Ascending aorta (tissue), 2 donors: ENCODE data around the gene UST. TPM values are rescaled to one million over a fixed set of nuclear protein-coding genes. Genes with fewer than 3 reads are reported as not detected.
"Not testable (repeated sequence)": the region's sequence is repeated elsewhere in the genome, so short reads cannot be mapped to it uniquely, and the experiment has no call there.

ENCODE experiments used
- DNase-seq, 2 donors: peaks; one replicate each; pipeline ENCODE4 v3.0.0-alpha.2; 2019; ENCODE audit warnings: low spot score in 2 of 2
- H3K27ac ChIP-seq, 2 donors: fragments of 200-600 bp; sonication (generic); one replicate each; pipeline ENCODE4 v1.5.1; 2016 to 2017; ENCODE audit warnings: mild to moderate bottlenecking in 1 of 2
- H3K27me3 ChIP-seq: fragments of 200-600 bp; sonication (generic); one replicate; pipeline ENCODE4 v1.5.1; 2017
- H3K36me3 ChIP-seq, 2 donors: fragments of 200-600 bp; sonication (generic); one replicate each; pipeline ENCODE4 v1.5.1; 2016
- H3K4me1 ChIP-seq, 2 donors: fragments of 200-600 bp; sonication (generic); one replicate each; pipeline ENCODE4 v1.5.1; 2016 to 2017; ENCODE audit warnings: mild to moderate bottlenecking in 1 of 2
- H3K4me3 ChIP-seq, 2 donors: fragments of 200-600 bp; sonication (generic); one replicate each; pipeline ENCODE4 v1.5.1; 2016 to 2017; ENCODE audit warnings: mild to moderate bottlenecking in 1 of 2
- H3K9me3 ChIP-seq, 2 donors: fragments of 200-600 bp; sonication (generic); one replicate each; pipeline ENCODE4 v1.5.1; 2016
- intact Hi-C: fragments of 100-400 bp; cut with DNase I; formaldehyde crosslinking; loops from one replicate; pipeline ENCODE4 v1.15.1; 2023
- total RNA-seq: library from RNA; depleted of rRNA; stranded (reverse); fragments of >200 nt; gene quantifications from one replicate; pipeline ENCODE4 v1.1.0, GENCODE V29; 2016
- TF ChIP-seq, protein P1 (sequence below), 3 experiments: fragments of 200-600 bp in 2 of 3; fragments of 450-650 bp in 1 of 3; sonication (generic) in 2 of 3; IDR thresholded peaks; one replicate each; pipeline ENCODE4 v1.5.1; 2016 to 2019; ENCODE audit warnings: antibody characterized with exemption in 3 of 3, mild to moderate bottlenecking in 1 of 3, moderate library complexity in 1 of 3

Gene UST
- total RNA-seq, 1 donor from 2014 or later, result 27.0 TPM

DNA sequence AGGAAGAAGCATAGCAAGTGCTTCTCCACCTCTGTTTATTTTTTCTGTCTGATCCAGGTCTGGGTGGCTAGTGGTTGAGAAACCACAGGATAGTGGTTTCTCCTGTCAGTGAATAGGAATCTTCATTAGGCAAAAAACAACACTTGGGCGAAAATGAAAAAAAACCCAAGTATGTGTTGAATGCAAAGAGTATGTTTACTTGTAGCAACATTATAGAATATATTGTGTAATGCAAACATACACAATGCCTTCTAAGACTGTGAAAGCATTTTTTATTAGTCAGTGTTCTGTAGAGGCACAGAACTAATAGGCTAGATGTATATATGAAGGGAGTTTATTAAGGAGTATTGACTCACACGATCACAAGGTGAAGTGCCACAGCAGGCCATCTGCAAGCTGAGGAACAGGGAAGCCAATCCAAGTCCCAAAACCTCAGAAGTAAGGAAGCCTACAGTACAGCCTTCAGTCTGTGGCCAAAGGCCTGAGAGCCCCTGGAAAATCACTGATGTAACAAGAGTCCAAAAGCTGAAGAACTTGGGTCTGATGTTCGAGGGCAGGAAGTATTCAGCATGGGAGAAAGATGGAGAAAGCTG is 111.1 kb downstream of the UST start:
- H3K27ac ChIP-seq, result no peak overlapping the region
- no peaks in the 10 kb centered on the region for H3K36me3 ChIP-seq
- no peak for DNase-seq
- H3K27me3 ChIP-seq, result no peaks in the 10 kb centered on the region
- peaks cover 0 to 8% of the 10 kb centered on the region in 2 donors for H3K4me1 ChIP-seq
- H3K9me3 ChIP-seq, result no peaks in the 10 kb centered on the region
- intact Hi-C loops, result no loop called here
- no peak overlapping the region for H3K4me3 ChIP-seq
- TF ChIP-seq, protein P1, sequence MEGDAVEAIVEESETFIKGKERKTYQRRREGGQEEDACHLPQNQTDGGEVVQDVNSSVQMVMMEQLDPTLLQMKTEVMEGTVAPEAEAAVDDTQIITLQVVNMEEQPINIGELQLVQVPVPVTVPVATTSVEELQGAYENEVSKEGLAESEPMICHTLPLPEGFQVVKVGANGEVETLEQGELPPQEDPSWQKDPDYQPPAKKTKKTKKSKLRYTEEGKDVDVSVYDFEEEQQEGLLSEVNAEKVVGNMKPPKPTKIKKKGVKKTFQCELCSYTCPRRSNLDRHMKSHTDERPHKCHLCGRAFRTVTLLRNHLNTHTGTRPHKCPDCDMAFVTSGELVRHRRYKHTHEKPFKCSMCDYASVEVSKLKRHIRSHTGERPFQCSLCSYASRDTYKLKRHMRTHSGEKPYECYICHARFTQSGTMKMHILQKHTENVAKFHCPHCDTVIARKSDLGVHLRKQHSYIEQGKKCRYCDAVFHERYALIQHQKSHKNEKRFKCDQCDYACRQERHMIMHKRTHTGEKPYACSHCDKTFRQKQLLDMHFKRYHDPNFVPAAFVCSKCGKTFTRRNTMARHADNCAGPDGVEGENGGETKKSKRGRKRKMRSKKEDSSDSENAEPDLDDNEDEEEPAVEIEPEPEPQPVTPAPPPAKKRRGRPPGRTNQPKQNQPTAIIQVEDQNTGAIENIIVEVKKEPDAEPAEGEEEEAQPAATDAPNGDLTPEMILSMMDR (IDR thresholded peaks at IDR 0.05), result no peak

DNA sequence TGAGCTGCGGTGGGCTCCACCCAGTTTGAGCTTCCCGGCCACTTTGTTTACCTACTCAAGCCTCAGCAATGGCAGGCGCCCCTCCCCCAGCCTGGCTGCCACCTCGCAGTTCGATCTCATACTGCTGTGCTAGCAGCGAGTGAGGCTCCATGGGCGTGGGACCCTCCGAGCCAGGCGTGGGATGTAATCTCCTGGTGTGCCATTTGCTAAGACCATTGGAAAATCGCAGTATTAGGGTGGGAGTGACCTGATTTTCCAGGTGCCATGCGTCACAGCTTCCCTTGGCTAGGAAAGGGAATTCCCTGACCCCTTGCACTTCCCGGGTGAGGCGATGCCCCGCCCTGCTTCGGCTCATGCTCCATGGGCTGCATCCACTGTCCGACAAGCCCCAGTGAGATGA is 117.3 kb downstream of the UST start:
- H3K36me3 ChIP-seq, H3K9me3 ChIP-seq, DNase-seq, H3K4me1 ChIP-seq, H3K27ac ChIP-seq, intact Hi-C loops, H3K27me3 ChIP-seq, H3K4me3 ChIP-seq: not testable (repeated sequence)

DNA sequence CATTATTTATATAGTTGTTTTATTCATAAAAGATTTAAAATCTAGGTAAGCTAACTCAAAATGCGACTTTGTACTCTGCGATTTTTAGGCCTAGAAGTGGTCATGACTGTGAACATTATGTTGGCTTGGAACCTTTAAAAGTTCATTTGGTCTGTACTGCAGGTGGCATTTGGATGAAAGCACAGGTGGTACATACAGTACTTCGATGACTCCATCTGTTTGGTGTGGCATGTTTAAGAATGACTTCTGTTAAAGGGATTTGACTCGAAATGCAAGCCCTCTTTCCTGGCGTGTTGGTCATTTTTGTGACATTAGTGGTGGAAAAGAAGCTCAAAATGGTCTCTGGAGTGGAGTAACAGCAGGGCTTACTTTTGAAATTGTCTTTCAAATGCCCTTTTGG is 118.1 kb downstream of the UST start:
- DNase-seq, result no peak
- Histone ChIP-seq H3K4me1 (peaks cover 0 to 11% of the 10 kb centered on the region in 2 donors), H3K4me3 (no peak overlapping the region), H3K9me3 (no peaks in the 10 kb centered on the region), H3K27me3 (no peaks in the 10 kb centered on the region), H3K36me3 (no peaks in the 10 kb centered on the region), H3K27ac (no peak overlapping the region)
- TF ChIP-seq, protein P1 (IDR thresholded peaks at IDR 0.05), result no peak
- intact Hi-C loops, result no loop called here

DNA sequence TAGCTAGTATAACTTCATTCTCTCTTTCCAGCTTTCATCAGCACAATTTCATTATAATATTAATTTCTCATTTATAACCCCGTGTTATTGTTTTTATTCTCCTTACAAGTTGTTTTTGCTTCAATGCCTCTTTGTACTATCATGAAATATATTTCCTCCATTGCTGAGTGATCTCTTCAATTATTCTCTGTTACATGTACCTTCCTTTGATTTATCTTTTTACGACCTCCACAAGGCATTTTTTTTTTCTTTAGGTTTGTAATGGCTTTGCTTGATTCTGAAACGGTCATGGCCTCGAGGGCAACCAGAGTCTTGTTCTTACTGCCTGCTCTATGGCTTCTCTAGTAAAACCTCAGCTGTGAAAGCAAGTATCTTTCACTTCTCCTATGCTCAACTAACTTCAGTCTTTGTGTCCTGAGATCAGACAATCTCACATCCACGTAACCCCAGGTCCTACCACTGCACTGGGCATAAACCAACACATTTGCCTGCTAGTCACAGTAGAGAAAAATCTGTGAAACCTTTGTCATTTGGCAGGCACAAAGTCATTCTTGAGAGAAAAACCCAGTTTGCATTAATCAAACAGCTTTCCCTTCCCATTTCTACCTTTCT is 119.9 kb downstream of the UST start:
- H3K36me3 ChIP-seq, result no peaks in the 10 kb centered on the region
- peaks cover 0 to 11% of the 10 kb centered on the region in 2 donors for H3K4me1 ChIP-seq
- no peaks in the 10 kb centered on the region for H3K27me3 ChIP-seq
- intact Hi-C loops, result no loop called here
- TF ChIP-seq, protein P1 (IDR thresholded peaks at IDR 0.05), result no peak
- DNase-seq, result no peak
- no peak overlapping the region for H3K4me3 ChIP-seq
- no peaks in the 10 kb centered on the region for H3K9me3 ChIP-seq
- H3K27ac ChIP-seq, result no peak overlapping the region

DNA sequence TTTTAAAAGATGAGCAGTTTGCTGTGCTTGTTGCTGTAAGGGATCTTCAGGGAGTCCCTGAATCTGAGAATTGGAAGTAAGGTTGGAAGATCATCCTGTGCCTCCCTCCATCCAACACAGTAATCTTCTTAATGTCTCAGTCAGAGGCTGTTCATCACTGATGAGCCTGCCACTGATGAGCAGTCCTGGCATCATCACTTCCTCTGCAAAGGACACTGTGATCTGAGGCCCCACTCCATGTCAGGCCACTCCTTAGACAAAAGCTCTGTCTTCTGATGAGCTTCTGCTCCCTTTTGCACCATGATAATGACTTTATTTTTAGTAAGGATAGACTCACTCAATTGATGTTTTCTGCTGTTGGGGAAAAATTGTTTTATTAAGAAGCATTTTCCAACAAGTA is 121.0 kb downstream of the UST start:
- Histone ChIP-seq H3K4me3 (no peak overlapping the region), H3K27ac (peak overlapping the region in 1 of 2 donors; percentile 26), H3K9me3 (no peaks in the 10 kb centered on the region), H3K4me1 (peaks cover 0 to 11% of the 10 kb centered on the region in 2 donors), H3K27me3 (no peaks in the 10 kb centered on the region), H3K36me3 (no peaks in the 10 kb centered on the region)
- intact Hi-C loops, result no loop called here
- TF ChIP-seq, protein P1 (IDR thresholded peaks at IDR 0.05), result no peak
- DNase-seq, result no peak

DNA sequence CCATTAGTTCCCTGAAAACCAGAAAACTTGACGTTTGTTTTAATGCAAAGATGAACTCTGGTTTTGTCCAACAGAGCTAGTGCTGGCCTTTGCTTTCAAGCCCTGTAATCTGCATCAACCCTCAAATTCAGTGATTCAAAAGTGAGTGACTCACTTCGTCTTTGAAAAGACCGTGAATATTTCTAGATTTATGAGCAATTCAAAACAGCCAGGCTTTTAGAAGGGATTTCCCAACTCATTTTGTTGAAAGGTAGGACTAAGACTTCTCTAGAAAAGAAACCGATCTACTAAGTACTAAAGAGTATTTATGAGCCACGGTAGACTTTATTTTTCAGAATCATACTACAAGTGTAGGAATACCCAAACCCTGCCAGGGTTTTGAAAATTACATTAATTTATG is 121.5 kb downstream of the UST start:
- intact Hi-C loops, result no loop called here
- H3K9me3 ChIP-seq, result no peaks in the 10 kb centered on the region
- no peak overlapping the region for H3K4me3 ChIP-seq
- no peaks in the 10 kb centered on the region for H3K27me3 ChIP-seq
- no peak for DNase-seq
- peaks cover 0 to 11% of the 10 kb centered on the region in 2 donors for H3K4me1 ChIP-seq
- TF ChIP-seq, protein P1 (IDR thresholded peaks at IDR 0.05), result no peak
- no peaks in the 10 kb centered on the region for H3K36me3 ChIP-seq
- H3K27ac ChIP-seq, result peak overlapping the region; percentile 11
